Type B pancreatic cell (in vitro differentiated cells): ENCODE data around the gene ITGB6. TPM values are rescaled to one million over a fixed set of nuclear protein-coding genes. Genes with fewer than 3 reads are reported as not detected.

Experiments used
- DNase-seq: peaks from one replicate; pipeline ENCODE4 v3.0.0; 2021; ENCODE audit warnings: mixed read lengths; ENCODE audit not compliant: unreplicated experiment; ENCODE audit errors: extremely low spot score
- H3K27ac Mint-ChIP-seq: 2 replicates; pipeline ENCODE4 v1.8.0; 2021; ENCODE audit warnings: mild to moderate bottlenecking, mixed read lengths
- H3K27me3 Mint-ChIP-seq: 2 replicates; pipeline ENCODE4 v1.8.0; 2021; ENCODE audit warnings: mixed read lengths
- H3K36me3 Mint-ChIP-seq: 2 replicates; pipeline ENCODE4 v1.8.0; 2021; ENCODE audit warnings: mixed read lengths
- H3K4me1 Mint-ChIP-seq: one replicate; pipeline ENCODE4 v1.8.0; 2021; ENCODE audit warnings: mixed read lengths; ENCODE audit not compliant: unreplicated experiment
- H3K4me3 Mint-ChIP-seq: 2 replicates; pipeline ENCODE4 v1.8.0; 2021; ENCODE audit warnings: mild to moderate bottlenecking, mixed read lengths
- H3K9me3 Mint-ChIP-seq: 2 replicates; pipeline ENCODE4 v1.8.0; 2021; ENCODE audit warnings: mixed read lengths
- total RNA-seq: library from RNA; stranded (reverse); gene quantifications from 2 replicates; pipeline ENCODE4 v1.2.1, GENCODE V29; 2021; ENCODE audit warnings: low replicate concordance
- TF ChIP-seq, protein P1 (sequence below): fragments of 200-600 bp; sonication (generic); conservative IDR thresholded peaks from 2 replicates; pipeline ENCODE4 v1.5.0; 2021; ENCODE audit warnings: antibody characterized with exemption, mild to moderate bottlenecking

Gene ITGB6
- total RNA-seq, 1 donor from 2014 or later, result 3.2 TPM

DNA sequence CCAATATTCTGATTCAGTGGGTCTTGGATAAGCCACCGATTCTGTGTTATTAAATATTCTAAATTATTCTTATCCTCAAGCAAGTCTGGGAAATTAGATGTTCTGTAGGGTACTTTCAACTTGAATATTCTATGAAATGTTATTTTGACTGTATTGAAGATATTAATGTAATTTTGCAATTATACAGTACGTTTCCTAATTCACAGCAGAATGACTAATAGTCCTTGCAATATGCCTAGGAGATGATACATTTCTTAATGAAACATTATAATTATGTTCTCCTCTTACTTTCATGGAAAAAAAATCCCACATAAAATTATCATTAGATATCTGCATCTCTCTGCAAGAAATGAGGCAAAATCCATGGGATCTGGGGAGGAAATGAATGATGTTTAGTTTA is 91.4 kb downstream of the ITGB6 start:
- Mint-ChIP-seq H3K4me3 (no peak overlapping the region), H3K27ac (no peak overlapping the region), H3K36me3 (no peaks in the 10 kb centered on the region), H3K27me3 (no peaks in the 10 kb centered on the region), H3K4me1 (no peaks in the 10 kb centered on the region), H3K9me3 (no peaks in the 10 kb centered on the region)
- TF ChIP-seq, protein P1, sequence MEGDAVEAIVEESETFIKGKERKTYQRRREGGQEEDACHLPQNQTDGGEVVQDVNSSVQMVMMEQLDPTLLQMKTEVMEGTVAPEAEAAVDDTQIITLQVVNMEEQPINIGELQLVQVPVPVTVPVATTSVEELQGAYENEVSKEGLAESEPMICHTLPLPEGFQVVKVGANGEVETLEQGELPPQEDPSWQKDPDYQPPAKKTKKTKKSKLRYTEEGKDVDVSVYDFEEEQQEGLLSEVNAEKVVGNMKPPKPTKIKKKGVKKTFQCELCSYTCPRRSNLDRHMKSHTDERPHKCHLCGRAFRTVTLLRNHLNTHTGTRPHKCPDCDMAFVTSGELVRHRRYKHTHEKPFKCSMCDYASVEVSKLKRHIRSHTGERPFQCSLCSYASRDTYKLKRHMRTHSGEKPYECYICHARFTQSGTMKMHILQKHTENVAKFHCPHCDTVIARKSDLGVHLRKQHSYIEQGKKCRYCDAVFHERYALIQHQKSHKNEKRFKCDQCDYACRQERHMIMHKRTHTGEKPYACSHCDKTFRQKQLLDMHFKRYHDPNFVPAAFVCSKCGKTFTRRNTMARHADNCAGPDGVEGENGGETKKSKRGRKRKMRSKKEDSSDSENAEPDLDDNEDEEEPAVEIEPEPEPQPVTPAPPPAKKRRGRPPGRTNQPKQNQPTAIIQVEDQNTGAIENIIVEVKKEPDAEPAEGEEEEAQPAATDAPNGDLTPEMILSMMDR, result no peak
- no peak for DNase-seq

DNA sequence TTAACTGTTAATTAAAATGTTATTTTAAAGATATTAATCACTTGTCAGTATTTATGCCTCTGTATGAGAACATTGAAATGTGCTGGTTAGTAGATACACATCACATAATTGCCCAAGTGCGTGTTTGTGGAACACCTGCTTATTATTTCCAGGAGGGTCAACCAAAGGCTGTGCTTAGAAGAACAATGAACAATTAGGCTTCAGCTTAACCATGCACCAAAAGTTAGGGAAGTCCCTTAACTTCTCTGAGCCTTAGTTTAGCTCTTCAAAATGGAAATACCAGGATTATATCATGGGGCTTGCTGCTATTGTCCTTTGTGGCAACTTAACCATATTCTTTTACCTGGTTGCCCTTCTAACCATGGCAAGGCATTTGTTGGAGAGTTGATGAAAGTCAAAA is 94.7 kb downstream of the ITGB6 start:
- peaks cover 5% of the 10 kb centered on the region for H3K9me3 Mint-ChIP-seq
- TF ChIP-seq, protein P1, result no peak
- DNase-seq, result no peak
- no peaks in the 10 kb centered on the region for H3K4me1 Mint-ChIP-seq
- H3K4me3 Mint-ChIP-seq, result no peak overlapping the region
- no peaks in the 10 kb centered on the region for H3K36me3 Mint-ChIP-seq
- H3K27me3 Mint-ChIP-seq, result no peaks in the 10 kb centered on the region
- H3K27ac Mint-ChIP-seq, result no peak overlapping the region

DNA sequence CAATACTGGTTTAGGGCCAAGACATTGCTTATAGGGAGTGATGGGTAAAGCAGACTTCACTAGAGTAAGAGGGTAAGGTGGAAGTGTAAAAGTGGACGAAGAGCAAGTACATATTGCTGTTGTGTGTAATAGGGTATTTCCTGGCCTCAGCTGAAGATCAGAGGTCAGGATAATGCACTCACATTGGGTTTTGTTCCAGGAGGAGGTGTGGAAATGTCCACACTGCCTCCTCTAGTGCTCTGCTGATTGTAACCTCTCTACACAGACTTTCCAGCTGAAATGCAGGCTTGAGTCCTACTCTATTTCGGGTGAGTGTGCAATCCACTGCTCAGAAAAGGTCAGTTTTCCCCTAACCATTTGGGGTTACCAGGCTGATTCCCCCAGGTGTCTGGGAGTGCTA is 96.0 kb downstream of the ITGB6 start:
- H3K9me3 Mint-ChIP-seq, result peaks cover 5% of the 10 kb centered on the region

DNA sequence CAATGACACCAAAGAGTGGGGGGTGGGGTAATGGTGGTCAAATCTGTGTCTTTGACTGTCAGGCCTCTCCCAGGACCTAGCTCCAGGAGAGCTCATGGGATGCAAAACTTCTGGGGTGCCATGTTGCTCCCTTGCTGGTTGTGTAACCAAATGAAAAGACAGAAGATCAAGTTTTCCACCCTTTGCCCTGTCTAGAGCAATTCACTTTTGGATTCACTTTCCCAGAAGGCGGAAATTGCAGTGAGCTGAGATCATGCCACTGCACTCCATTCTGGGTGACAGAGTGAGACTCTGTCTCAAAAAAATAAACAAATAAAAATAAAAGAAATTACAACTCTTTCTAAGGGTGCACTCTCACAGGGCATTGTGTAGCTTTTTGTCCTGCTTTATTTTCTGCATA is 102.7 kb downstream of the ITGB6 start:
- DNase-seq, result no peak
- Mint-ChIP-seq H3K36me3 (no peaks in the 10 kb centered on the region), H3K27ac (no peak overlapping the region), H3K4me1 (no peaks in the 10 kb centered on the region), H3K9me3 (peaks cover 9% of the 10 kb centered on the region), H3K4me3 (no peak overlapping the region), H3K27me3 (no peaks in the 10 kb centered on the region)
- TF ChIP-seq, protein P1, result no peak

More for the DNA sequence above, 96.0 kb downstream of the ITGB6 start:
- no peaks in the 10 kb centered on the region for H3K4me1 Mint-ChIP-seq
- H3K27me3 Mint-ChIP-seq, result no peaks in the 10 kb centered on the region
- no peak overlapping the region for H3K27ac Mint-ChIP-seq
- TF ChIP-seq, protein P1, result no peak
- DNase-seq, result no peak
- no peaks in the 10 kb centered on the region for H3K36me3 Mint-ChIP-seq
- no peak overlapping the region for H3K4me3 Mint-ChIP-seq

DNA sequence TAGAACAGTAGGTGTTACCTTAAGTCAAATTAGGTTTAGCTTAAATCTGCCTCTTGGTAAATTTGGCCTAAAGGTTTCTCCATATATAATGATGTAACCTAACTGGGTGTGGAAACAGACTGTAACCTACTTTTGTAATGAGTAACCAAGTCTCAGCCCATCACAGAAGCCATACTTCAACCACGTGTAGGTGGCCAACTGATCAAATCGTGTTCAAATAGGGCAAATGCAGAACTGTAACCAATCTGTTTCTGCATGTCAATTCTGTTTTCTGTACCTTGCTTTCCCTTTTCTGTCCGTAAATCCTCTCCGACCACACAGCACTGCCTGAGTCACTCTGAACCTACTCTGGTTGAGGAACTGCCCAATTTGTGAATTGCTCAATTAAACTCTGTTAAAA is 103.7 kb downstream of the ITGB6 start:
- H3K4me1 Mint-ChIP-seq, result no peaks in the 10 kb centered on the region
- DNase-seq, result no peak
- no peaks in the 10 kb centered on the region for H3K36me3 Mint-ChIP-seq
- H3K9me3 Mint-ChIP-seq, result peaks cover 5% of the 10 kb centered on the region
- no peak overlapping the region for H3K4me3 Mint-ChIP-seq
- TF ChIP-seq, protein P1, result no peak
- H3K27ac Mint-ChIP-seq, result no peak overlapping the region
- H3K27me3 Mint-ChIP-seq, result no peaks in the 10 kb centered on the region

DNA sequence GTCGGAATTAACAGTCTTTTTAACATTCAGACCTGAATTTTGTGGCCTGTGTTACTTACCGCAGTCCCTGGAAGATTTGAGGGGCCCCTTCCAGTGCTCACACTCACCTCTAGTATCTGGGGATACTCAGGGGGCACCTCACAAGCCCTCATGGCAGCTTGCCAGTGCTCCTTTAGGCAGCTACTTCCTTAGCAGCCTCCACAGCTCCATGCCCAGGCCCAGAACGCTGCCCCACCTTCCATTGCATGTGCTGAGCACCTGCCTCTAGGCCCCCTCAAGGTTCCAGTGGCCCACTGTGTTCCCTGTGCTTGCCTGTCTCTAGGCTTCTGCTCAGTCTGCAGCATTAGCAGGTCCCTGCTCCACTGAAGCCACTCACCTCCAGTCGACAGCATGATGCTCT is 107.6 kb downstream of the ITGB6 start:
- TF ChIP-seq, protein P1, result no peak
- H3K36me3 Mint-ChIP-seq, result no peaks in the 10 kb centered on the region
- H3K27me3 Mint-ChIP-seq, result no peaks in the 10 kb centered on the region
- no peaks in the 10 kb centered on the region for H3K4me1 Mint-ChIP-seq
- H3K27ac Mint-ChIP-seq, result no peak overlapping the region
- H3K9me3 Mint-ChIP-seq, result peaks cover 9% of the 10 kb centered on the region
- DNase-seq, result no peak
- no peak overlapping the region for H3K4me3 Mint-ChIP-seq
